ENCODE data around the gene PDXDC1. TPM values are rescaled to one million over a fixed set of nuclear protein-coding genes. Genes with fewer than 3 reads are reported as not detected.

The PDXDC1 gene
- total and polyA plus RNA-seq, 2 donors = 29.4 to 30.9 TPM

GRCh38 chr16:15031179-15031578 lies 56.4 kb downstream of the PDXDC1 start:
- no peaks in the 10 kb centered on the region for H3K27me3 ChIP-seq (ENCODE audit: control insufficient read depth in 2 of 2, insufficient read depth in 1 of 2, low read length in 1 of 2)
- peaks cover 0 to 3% of the 10 kb centered on the region in 2 donors for H3K9me3 ChIP-seq (ENCODE audit: control insufficient read depth in 2 of 2, insufficient read depth in 1 of 2, low read length in 1 of 2)
- 10% methylated on average over 2 of the region's 2 CpGs for WGBS
- no peak overlapping the region for H3K27ac ChIP-seq (ENCODE audit: low read depth in 1 of 2, low read length in 1 of 2)
- no peak overlapping the region for H3K4me3 ChIP-seq (ENCODE audit: low read length in 2 of 2)
- H3K4me1 ChIP-seq (ENCODE audit: control insufficient read depth in 2 of 2, insufficient read depth in 2 of 2, low read length in 2 of 2) = peaks cover 0 to 5% of the 10 kb centered on the region in 2 donors
- peaks cover 47 to 69% of the 10 kb centered on the region in 2 donors for H3K36me3 ChIP-seq (ENCODE audit: control insufficient read depth in 2 of 2, insufficient read depth in 2 of 2, low read length in 1 of 2)
- DNase-seq (ENCODE audit: low read depth in 6 of 9, low spot score in 9 of 9) = no peak

GRCh38 chr16:15031586-15031985 lies 56.8 kb downstream of the PDXDC1 start:
- H3K27ac ChIP-seq (ENCODE audit: low read depth in 1 of 2, low read length in 1 of 2) = no peak overlapping the region
- WGBS = 92% methylated on average over 8 of the region's 8 CpGs
- H3K27me3 ChIP-seq (ENCODE audit: control insufficient read depth in 2 of 2, insufficient read depth in 1 of 2, low read length in 1 of 2) = no peaks in the 10 kb centered on the region
- peaks cover 51 to 73% of the 10 kb centered on the region in 2 donors for H3K36me3 ChIP-seq (ENCODE audit: control insufficient read depth in 2 of 2, insufficient read depth in 2 of 2, low read length in 1 of 2)
- no peak for DNase-seq (ENCODE audit: low read depth in 6 of 9, low spot score in 9 of 9)
- H3K9me3 ChIP-seq (ENCODE audit: control insufficient read depth in 2 of 2, insufficient read depth in 1 of 2, low read length in 1 of 2) = peaks cover 0 to 3% of the 10 kb centered on the region in 2 donors
- H3K4me3 ChIP-seq (ENCODE audit: low read length in 2 of 2) = no peak overlapping the region
- H3K4me1 ChIP-seq (ENCODE audit: control insufficient read depth in 2 of 2, insufficient read depth in 2 of 2, low read length in 2 of 2) = peaks cover 0 to 5% of the 10 kb centered on the region in 2 donors

GRCh38 chr16:15032547-15033308 lies 57.9 kb downstream of the PDXDC1 start:
- Histone ChIP-seq H3K36me3 (ENCODE audit: control insufficient read depth in 2 of 2, insufficient read depth in 2 of 2, low read length in 1 of 2) (peaks cover 55 to 80% of the 10 kb centered on the region in 2 donors), H3K4me3 (ENCODE audit: low read length in 2 of 2) (no peak overlapping the region), H3K27ac (ENCODE audit: low read depth in 1 of 2, low read length in 1 of 2) (no peak overlapping the region), H3K27me3 (ENCODE audit: control insufficient read depth in 2 of 2, insufficient read depth in 1 of 2, low read length in 1 of 2) (no peaks in the 10 kb centered on the region), H3K4me1 (ENCODE audit: control insufficient read depth in 2 of 2, insufficient read depth in 2 of 2, low read length in 2 of 2) (peaks cover 0 to 5% of the 10 kb centered on the region in 2 donors), H3K9me3 (ENCODE audit: control insufficient read depth in 2 of 2, insufficient read depth in 1 of 2, low read length in 1 of 2) (peaks cover 0 to 3% of the 10 kb centered on the region in 2 donors)
- WGBS = 84% methylated on average over 13 of the region's 13 CpGs
- no peak for DNase-seq (ENCODE audit: low read depth in 6 of 9, low spot score in 9 of 9)

GRCh38 chr16:15033309-15033707 lies 58.5 kb downstream of the PDXDC1 start:
- 90% methylated on average over 14 of the region's 14 CpGs for WGBS
- peaks cover 0 to 3% of the 10 kb centered on the region in 2 donors for H3K9me3 ChIP-seq (ENCODE audit: control insufficient read depth in 2 of 2, insufficient read depth in 1 of 2, low read length in 1 of 2)
- no peak overlapping the region for H3K4me3 ChIP-seq (ENCODE audit: low read length in 2 of 2)
- no peak overlapping the region for H3K27ac ChIP-seq (ENCODE audit: low read depth in 1 of 2, low read length in 1 of 2)
- H3K4me1 ChIP-seq (ENCODE audit: control insufficient read depth in 2 of 2, insufficient read depth in 2 of 2, low read length in 2 of 2) = peaks cover 0 to 5% of the 10 kb centered on the region in 2 donors
- H3K27me3 ChIP-seq (ENCODE audit: control insufficient read depth in 2 of 2, insufficient read depth in 1 of 2, low read length in 1 of 2) = no peaks in the 10 kb centered on the region
- H3K36me3 ChIP-seq (ENCODE audit: control insufficient read depth in 2 of 2, insufficient read depth in 2 of 2, low read length in 1 of 2) = peaks cover 56 to 79% of the 10 kb centered on the region in 2 donors
- no peak for DNase-seq (ENCODE audit: low read depth in 6 of 9, low spot score in 9 of 9)

- DNase-seq (ENCODE audit: low read depth in 6 of 9, low spot score in 9 of 9) = no peak
- Histone ChIP-seq H3K4me3 (ENCODE audit: low read length in 2 of 2) (no peak overlapping the region), H3K36me3 (ENCODE audit: control insufficient read depth in 2 of 2, insufficient read depth in 2 of 2, low read length in 1 of 2) (peaks cover 62 to 77% of the 10 kb centered on the region in 2 donors), H3K9me3 (ENCODE audit: control insufficient read depth in 2 of 2, insufficient read depth in 1 of 2, low read length in 1 of 2) (peaks cover 0 to 3% of the 10 kb centered on the region in 2 donors), H3K27ac (ENCODE audit: low read depth in 1 of 2, low read length in 1 of 2) (no peak overlapping the region), H3K27me3 (ENCODE audit: control insufficient read depth in 2 of 2, insufficient read depth in 1 of 2, low read length in 1 of 2) (no peaks in the 10 kb centered on the region), H3K4me1 (ENCODE audit: control insufficient read depth in 2 of 2, insufficient read depth in 2 of 2, low read length in 2 of 2) (peaks cover 0 to 5% of the 10 kb centered on the region in 2 donors)
- WGBS = 97% methylated on average over 23 of the region's 23 CpGs
Observed at GRCh38 chr16:15034266-15035162, 59.7 kb downstream of the PDXDC1 start.

GRCh38 chr16:15035163-15035729 lies 60.4 kb downstream of the PDXDC1 start:
- Histone ChIP-seq H3K4me3 (ENCODE audit: low read length in 2 of 2) (no peak overlapping the region), H3K36me3 (ENCODE audit: control insufficient read depth in 2 of 2, insufficient read depth in 2 of 2, low read length in 1 of 2) (peaks cover 68 to 81% of the 10 kb centered on the region in 2 donors), H3K4me1 (ENCODE audit: control insufficient read depth in 2 of 2, insufficient read depth in 2 of 2, low read length in 2 of 2) (peaks cover 0 to 5% of the 10 kb centered on the region in 2 donors), H3K27ac (ENCODE audit: low read depth in 1 of 2, low read length in 1 of 2) (no peak overlapping the region), H3K27me3 (ENCODE audit: control insufficient read depth in 2 of 2, insufficient read depth in 1 of 2, low read length in 1 of 2) (no peaks in the 10 kb centered on the region), H3K9me3 (ENCODE audit: control insufficient read depth in 2 of 2, insufficient read depth in 1 of 2, low read length in 1 of 2) (peaks cover 0 to 3% of the 10 kb centered on the region in 2 donors)
- no peak for DNase-seq (ENCODE audit: low read depth in 6 of 9, low spot score in 9 of 9)
- 93% methylated on average over 15 of the region's 15 CpGs for WGBS

- Histone ChIP-seq H3K4me3 (ENCODE audit: low read length in 2 of 2) (no peak overlapping the region), H3K4me1 (ENCODE audit: control insufficient read depth in 2 of 2, insufficient read depth in 2 of 2, low read length in 2 of 2) (peaks cover 0 to 3% of the 10 kb centered on the region in 2 donors), H3K36me3 (ENCODE audit: control insufficient read depth in 2 of 2, insufficient read depth in 2 of 2, low read length in 1 of 2) (peaks cover 63 to 82% of the 10 kb centered on the region in 2 donors), H3K27me3 (ENCODE audit: control insufficient read depth in 2 of 2, insufficient read depth in 1 of 2, low read length in 1 of 2) (no peaks in the 10 kb centered on the region), H3K9me3 (ENCODE audit: control insufficient read depth in 2 of 2, insufficient read depth in 1 of 2, low read length in 1 of 2) (peaks cover 0 to 3% of the 10 kb centered on the region in 2 donors), H3K27ac (ENCODE audit: low read depth in 1 of 2, low read length in 1 of 2) (no peak overlapping the region)
- 87% methylated on average over 10 of the region's 10 CpGs for WGBS
- no peak for DNase-seq (ENCODE audit: low read depth in 6 of 9, low spot score in 9 of 9)
Observed at GRCh38 chr16:15037003-15037402, 62.2 kb downstream of the PDXDC1 start.

- Histone ChIP-seq H3K27ac (ENCODE audit: low read depth in 1 of 2, low read length in 1 of 2) (no peak overlapping the region), H3K9me3 (ENCODE audit: control insufficient read depth in 2 of 2, insufficient read depth in 1 of 2, low read length in 1 of 2) (no peaks in the 10 kb centered on the region), H3K4me1 (ENCODE audit: control insufficient read depth in 2 of 2, insufficient read depth in 2 of 2, low read length in 2 of 2) (peaks cover 0 to 2% of the 10 kb centered on the region in 2 donors), H3K4me3 (ENCODE audit: low read length in 2 of 2) (no peak overlapping the region), H3K27me3 (ENCODE audit: control insufficient read depth in 2 of 2, insufficient read depth in 1 of 2, low read length in 1 of 2) (no peaks in the 10 kb centered on the region), H3K36me3 (ENCODE audit: control insufficient read depth in 2 of 2, insufficient read depth in 2 of 2, low read length in 1 of 2) (peaks cover 56 to 77% of the 10 kb centered on the region in 2 donors)
- DNase-seq (ENCODE audit: low read depth in 6 of 9, low spot score in 9 of 9) = no peak
- 73% methylated on average over 4 of the region's 4 CpGs for WGBS
Observed at GRCh38 chr16:15037745-15038144, 62.9 kb downstream of the PDXDC1 start.

Measured in thymus (tissue), 11 donors.